ENCODE data around the gene UGCG.

DNA sequence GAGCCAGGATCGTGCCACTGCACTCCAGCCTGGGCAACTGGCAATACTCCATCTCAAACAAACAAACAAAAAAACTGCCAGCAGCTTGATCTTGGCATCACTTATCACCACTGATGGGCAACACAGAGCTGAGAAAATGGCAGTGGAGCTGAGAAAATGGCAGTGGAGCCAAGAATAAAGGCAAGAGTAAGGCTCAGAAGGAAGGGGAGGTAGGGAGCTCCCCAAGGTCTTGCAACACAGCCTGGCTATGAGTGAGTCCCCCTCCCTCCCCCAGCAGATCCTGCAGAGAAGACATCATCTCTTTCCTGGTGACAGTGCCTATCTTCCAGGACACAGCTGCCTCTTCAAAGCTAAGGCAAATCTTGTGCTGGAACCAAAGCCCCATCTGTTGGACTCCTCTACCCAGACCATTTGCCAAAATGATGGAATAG is 70.3 kb downstream of the UGCG start:
- TF ChIP-seq, protein P1, sequence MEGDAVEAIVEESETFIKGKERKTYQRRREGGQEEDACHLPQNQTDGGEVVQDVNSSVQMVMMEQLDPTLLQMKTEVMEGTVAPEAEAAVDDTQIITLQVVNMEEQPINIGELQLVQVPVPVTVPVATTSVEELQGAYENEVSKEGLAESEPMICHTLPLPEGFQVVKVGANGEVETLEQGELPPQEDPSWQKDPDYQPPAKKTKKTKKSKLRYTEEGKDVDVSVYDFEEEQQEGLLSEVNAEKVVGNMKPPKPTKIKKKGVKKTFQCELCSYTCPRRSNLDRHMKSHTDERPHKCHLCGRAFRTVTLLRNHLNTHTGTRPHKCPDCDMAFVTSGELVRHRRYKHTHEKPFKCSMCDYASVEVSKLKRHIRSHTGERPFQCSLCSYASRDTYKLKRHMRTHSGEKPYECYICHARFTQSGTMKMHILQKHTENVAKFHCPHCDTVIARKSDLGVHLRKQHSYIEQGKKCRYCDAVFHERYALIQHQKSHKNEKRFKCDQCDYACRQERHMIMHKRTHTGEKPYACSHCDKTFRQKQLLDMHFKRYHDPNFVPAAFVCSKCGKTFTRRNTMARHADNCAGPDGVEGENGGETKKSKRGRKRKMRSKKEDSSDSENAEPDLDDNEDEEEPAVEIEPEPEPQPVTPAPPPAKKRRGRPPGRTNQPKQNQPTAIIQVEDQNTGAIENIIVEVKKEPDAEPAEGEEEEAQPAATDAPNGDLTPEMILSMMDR (IDR thresholded peaks at IDR 0.05) = no peak
- TF ChIP-seq POLR2A (IDR thresholded peaks at IDR 0.05) = no peak
